Keratinocyte (primary cell): Measurements from ENCODE around the gene STYXL1. TPM values are rescaled to one million over a fixed set of nuclear protein-coding genes. Genes with fewer than 3 reads are reported as not detected.

ENCODE experiments used
- DNase-seq: peaks from one replicate; pipeline ENCODE4 v3.0.0-alpha.2; 2011; ENCODE audit warnings: low read depth, missing footprints, low spot score
- FAIRE-seq: peaks from 2 replicates; lab custom pipeline; 2011; peaks lifted over from hg19 to GRCh38; lab: Jason Lieb, UNC
- H2AFZ ChIP-seq: 2 replicates; pipeline ENCODE4 v1.6.0; 2012; ENCODE audit warnings: low read length, control low read depth, inconsistent platforms; ENCODE audit not compliant: control insufficient read depth
- H3K27ac ChIP-seq: 2 replicates; pipeline ENCODE4 v1.5.1; 2011; ENCODE audit warnings: low read length; ENCODE audit not compliant: control insufficient read depth, insufficient read depth
- H3K27me3 ChIP-seq: 3 replicates; pipeline ENCODE4 v1.6.0; 2011; ENCODE audit warnings: low read length; ENCODE audit not compliant: control insufficient read depth, insufficient read depth; ENCODE audit errors: extremely low read depth
- H3K36me3 ChIP-seq, 2 experiments: 2 replicates in 1 of 2; 3 replicates in 1 of 2; pipeline ENCODE4 v1.5.1; 2011; ENCODE audit warnings: low read length in 2 of 2, mild to moderate bottlenecking in 1 of 2; ENCODE audit not compliant: control insufficient read depth in 2 of 2, insufficient read depth in 2 of 2; ENCODE audit errors: extremely low read depth in 1 of 2
- H3K4me1 ChIP-seq: 3 replicates; pipeline ENCODE4 v1.5.1; 2011; ENCODE audit warnings: low read length; ENCODE audit not compliant: control insufficient read depth, insufficient read depth; ENCODE audit errors: extremely low read depth
- H3K4me2 ChIP-seq: 3 replicates; pipeline ENCODE4 v1.6.0; 2011; ENCODE audit warnings: low read depth, low read length; ENCODE audit not compliant: control insufficient read depth, insufficient read depth; ENCODE audit errors: extremely low read depth
- H3K4me3 ChIP-seq, 3 experiments: fragments of 200-600 bp in 1 of 3; sonication (generic) in 1 of 3; 2 replicates in 2 of 3; 3 replicates in 1 of 3; pipeline ENCODE4 v1.5.1; 2011 to 2016; ENCODE audit warnings: low read length in 3 of 3, mild to moderate bottlenecking in 3 of 3, control low read depth in 2 of 3, inconsistent platforms in 1 of 3, low read depth in 1 of 3, mixed read lengths in 1 of 3, mixed run types in 1 of 3, moderate library complexity in 1 of 3; ENCODE audit not compliant: control insufficient read depth in 2 of 3, insufficient read depth in 2 of 3; ENCODE audit errors: extremely low read depth in 1 of 3
- H3K79me2 ChIP-seq: 2 replicates; pipeline ENCODE4 v1.6.0; 2012; ENCODE audit warnings: low read length; ENCODE audit not compliant: control insufficient read depth, insufficient read depth
- H3K9ac ChIP-seq: 3 replicates; pipeline ENCODE4 v1.6.0; 2011; ENCODE audit warnings: low read length; ENCODE audit not compliant: control insufficient read depth, insufficient read depth; ENCODE audit errors: extremely low read depth
- H3K9me1 ChIP-seq: 3 replicates; pipeline ENCODE4 v1.6.0; 2011; ENCODE audit warnings: low read length; ENCODE audit not compliant: control insufficient read depth, insufficient read depth; ENCODE audit errors: extremely low read depth
- H3K9me3 ChIP-seq: 2 replicates; pipeline ENCODE4 v1.5.1; 2012; ENCODE audit warnings: low read depth, low read length; ENCODE audit not compliant: control insufficient read depth
- H4K20me1 ChIP-seq: 3 replicates; pipeline ENCODE4 v1.6.0; 2011; ENCODE audit warnings: low read length; ENCODE audit not compliant: control insufficient read depth, insufficient read depth; ENCODE audit errors: extremely low read depth
- CTCF ChIP-seq, 3 experiments: IDR thresholded peaks in 1 of 3; conservative IDR thresholded peaks in 1 of 3; optimal IDR thresholded peaks in 1 of 3; 2 replicates in 2 of 3; 3 replicates in 1 of 3; pipeline versions ENCODE3 to v1.5.1; 2011; ENCODE audit warnings: low read length in 3 of 3, mild to moderate bottlenecking in 3 of 3, moderate library complexity in 2 of 3, control low read depth in 1 of 3, inconsistent platforms in 1 of 3; ENCODE audit not compliant: insufficient read depth in 2 of 3; ENCODE audit errors: extremely low read depth in 1 of 3
- EZH2 ChIP-seq: IDR thresholded peaks from one replicate; pipeline ENCODE4 v1.6.1; 2012; ENCODE audit warnings: inconsistent platforms, mild to moderate bottlenecking, low read length, moderate library complexity
- dilution Hi-C: fragments of 300-500 bp; cut with MboI; formaldehyde crosslinking; loops from one replicate; pipeline ENCODE4 v1.7.0; 2020; ENCODE audit warnings: low sequenced_read_pairs; ENCODE audit not compliant: extremely low pct_ligation_motif_present
- polyA plus RNA-seq, 5 experiments: library from polyadenylated mRNA; depleted of rRNA in 3 of 5; stranded (reverse) in 3 of 5; stranded (forward) in 1 of 5; unstranded in 1 of 5; fragments of >200 nt; gene quantifications; 1 replicate in 1 of 5; 2 replicates in 3 of 5; 3 replicates in 1 of 5; pipeline versions ENCODE4 v1.2.1 to v1.2.3, GENCODE V29; 2011 to 2012; ENCODE audit warnings: missing spikeins in 2 of 5, low read depth in 1 of 5, low replicate concordance in 1 of 5

STYXL1 gene
- polyA plus RNA-seq, 1 donor (not counting 4 experiments of a cell fraction or from before 2014, with no cell fraction given), result 76.2 TPM

- H2AFZ ChIP-seq, result no peak overlapping the region
- DNase-seq, result no peak
- TF ChIP-seq EZH2, result no peak
- TF ChIP-seq CTCF (optimal IDR thresholded peaks at IDR 0.05 in 1 of 3, IDR thresholded peaks at IDR 0.05 in 1 of 3, conservative IDR thresholded peaks at IDR 0.05 in 1 of 3; ENCODE audit: extremely low read depth in 1 of 3, insufficient read depth in 2 of 3, low read length in 3 of 3), result no peak
- peaks cover 31% of the 10 kb centered on the region for H3K4me1 ChIP-seq
- no peak for FAIRE-seq
- H3K27me3 ChIP-seq, result no peaks in the 10 kb centered on the region
- H3K79me2 ChIP-seq, result peaks cover 83% of the 10 kb centered on the region
- peaks cover 6% of the 10 kb centered on the region for H3K9me1 ChIP-seq
- dilution Hi-C loops, result no loop called here
- no peak overlapping the region for H3K9ac ChIP-seq
- H3K9me3 ChIP-seq, result no peaks in the 10 kb centered on the region
- H3K36me3 ChIP-seq, result peaks cover under 1 to 38% of the 10 kb centered on the region in 2 experiments
- H3K4me3 ChIP-seq, result no peak overlapping the region
- H4K20me1 ChIP-seq, result peaks cover 22% of the 10 kb centered on the region
- H3K27ac ChIP-seq, result no peak overlapping the region
- no peak overlapping the region for H3K4me2 ChIP-seq
These were observed 4.0 kb upstream of the STYXL1 start for GRCh38 chr7:76051840-76052239.

- Histone ChIP-seq H3K27me3 (no peaks in the 10 kb centered on the region), H3K79me2 (peaks cover 82% of the 10 kb centered on the region), H4K20me1 (peaks cover 19% of the 10 kb centered on the region), H3K4me2 (no peak overlapping the region), H3K9me3 (no peaks in the 10 kb centered on the region), H3K9me1 (peaks cover 6% of the 10 kb centered on the region), H3K4me1 (peaks cover 31% of the 10 kb centered on the region), H3K36me3 (peaks cover 0 to 29% of the 10 kb centered on the region in 2 experiments), H3K9ac (no peak overlapping the region), H2AFZ (no peak overlapping the region), H3K4me3 (no peak overlapping the region), H3K27ac (no peak overlapping the region)
- dilution Hi-C loops, result no loop called here
- FAIRE-seq (no peak), DNase-seq (no peak)
- TF ChIP-seq CTCF (optimal IDR thresholded peaks at IDR 0.05 in 1 of 3, IDR thresholded peaks at IDR 0.05 in 1 of 3, conservative IDR thresholded peaks at IDR 0.05 in 1 of 3; ENCODE audit: extremely low read depth in 1 of 3, insufficient read depth in 2 of 3, low read length in 3 of 3) (no peak), EZH2 (no peak)
These were observed 2.7 kb upstream of the STYXL1 start for GRCh38 chr7:76050545-76050944.
